Osteoblast (primary cell): Measurements from ENCODE around the gene TYRO3. TPM values are rescaled to one million over a fixed set of nuclear protein-coding genes. Genes with fewer than 3 reads are reported as not detected.
A peak's percentile ranks its signal among the peaks of the same experiment; 100 is the strongest.

Source experiments
- DNase-seq: peaks from one replicate; pipeline ENCODE4 v3.0.0; 2011; ENCODE audit warnings: low spot score, mixed read lengths; ENCODE audit not compliant: insufficient read length; ENCODE audit errors: missing footprints
- H2AFZ ChIP-seq: 2 replicates; pipeline ENCODE4 v1.6.0; 2011; ENCODE audit warnings: mild to moderate bottlenecking, low read length
- H3K27ac ChIP-seq: 2 replicates; pipeline ENCODE4 v1.5.1; 2011; ENCODE audit warnings: mild to moderate bottlenecking, low read depth, low read length, moderate library complexity
- H3K27me3 ChIP-seq: 2 replicates; pipeline ENCODE4 v1.6.0; 2012; ENCODE audit warnings: mild to moderate bottlenecking, control low read depth, inconsistent platforms, low read length, moderate library complexity; ENCODE audit not compliant: insufficient read depth
- H3K36me3 ChIP-seq: 2 replicates; pipeline ENCODE4 v1.5.1; 2011; ENCODE audit warnings: mild to moderate bottlenecking, low read length, control low read depth, moderate library complexity; ENCODE audit not compliant: insufficient read depth
- H3K4me1 ChIP-seq: 2 replicates; pipeline ENCODE4 v1.5.1; 2011; ENCODE audit warnings: mild to moderate bottlenecking, low read length, control low read depth, moderate library complexity; ENCODE audit not compliant: insufficient read depth
- H3K4me2 ChIP-seq: 2 replicates; pipeline ENCODE4 v1.6.0; 2011; ENCODE audit warnings: mild to moderate bottlenecking, low read length; ENCODE audit not compliant: insufficient read depth
- H3K4me3 ChIP-seq: fragments of 200-600 bp; sonication (generic); 3 replicates; pipeline ENCODE4 v1.5.1; 2012; ENCODE audit warnings: mild to moderate bottlenecking, low read length, inconsistent platforms; ENCODE audit not compliant: insufficient read depth
- H3K79me2 ChIP-seq: 2 replicates; pipeline ENCODE4 v1.6.0; 2012; ENCODE audit warnings: mild to moderate bottlenecking, low read length, control low read depth, inconsistent platforms; ENCODE audit not compliant: insufficient read depth
- H3K9me3 ChIP-seq: 2 replicates; pipeline ENCODE4 v1.5.1; 2011; ENCODE audit warnings: low read depth, low read length, control low read depth
- H4K20me1 ChIP-seq: 2 replicates; pipeline ENCODE4 v1.6.0; 2012; ENCODE audit warnings: mild to moderate bottlenecking, low read length, control low read depth; ENCODE audit not compliant: insufficient read depth
- total RNA-seq: library from RNA; depleted of rRNA; stranded (reverse); fragments of >200 nt; gene quantifications from 2 replicates; pipeline ENCODE4 v1.2.3, GENCODE V29; 2012
- TF ChIP-seq, protein P1 (sequence below): IDR thresholded peaks from 2 replicates; pipeline ENCODE4 v1.5.1; 2011; ENCODE audit warnings: mild to moderate bottlenecking, low read depth, low read length, moderate library complexity; ENCODE audit errors: extremely low read depth

The TYRO3 gene
- total RNA-seq, 1 donor: 6.2 TPM

DNA sequence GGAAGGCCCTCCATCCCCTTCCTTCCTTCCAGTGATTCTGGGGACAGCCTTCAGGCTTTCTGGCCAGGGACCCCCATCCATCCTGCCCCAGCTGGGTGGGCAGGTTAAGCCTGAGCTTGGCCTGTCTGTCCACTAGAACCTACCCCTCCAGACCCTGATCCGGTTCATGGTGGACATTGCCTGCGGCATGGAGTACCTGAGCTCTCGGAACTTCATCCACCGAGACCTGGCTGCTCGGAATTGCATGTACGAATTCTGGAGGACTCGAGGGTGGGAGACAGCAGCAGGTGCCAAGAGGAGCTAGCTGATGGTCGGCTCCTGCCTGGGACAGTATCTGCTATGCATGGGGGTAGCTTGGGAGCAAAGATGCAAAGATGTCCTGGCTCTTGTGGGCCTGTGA is 13.9 kb downstream of the TYRO3 start:
- H3K4me1 ChIP-seq: no peaks in the 10 kb centered on the region
- no peaks in the 10 kb centered on the region for H4K20me1 ChIP-seq
- no peak for DNase-seq
- TF ChIP-seq, protein P1, sequence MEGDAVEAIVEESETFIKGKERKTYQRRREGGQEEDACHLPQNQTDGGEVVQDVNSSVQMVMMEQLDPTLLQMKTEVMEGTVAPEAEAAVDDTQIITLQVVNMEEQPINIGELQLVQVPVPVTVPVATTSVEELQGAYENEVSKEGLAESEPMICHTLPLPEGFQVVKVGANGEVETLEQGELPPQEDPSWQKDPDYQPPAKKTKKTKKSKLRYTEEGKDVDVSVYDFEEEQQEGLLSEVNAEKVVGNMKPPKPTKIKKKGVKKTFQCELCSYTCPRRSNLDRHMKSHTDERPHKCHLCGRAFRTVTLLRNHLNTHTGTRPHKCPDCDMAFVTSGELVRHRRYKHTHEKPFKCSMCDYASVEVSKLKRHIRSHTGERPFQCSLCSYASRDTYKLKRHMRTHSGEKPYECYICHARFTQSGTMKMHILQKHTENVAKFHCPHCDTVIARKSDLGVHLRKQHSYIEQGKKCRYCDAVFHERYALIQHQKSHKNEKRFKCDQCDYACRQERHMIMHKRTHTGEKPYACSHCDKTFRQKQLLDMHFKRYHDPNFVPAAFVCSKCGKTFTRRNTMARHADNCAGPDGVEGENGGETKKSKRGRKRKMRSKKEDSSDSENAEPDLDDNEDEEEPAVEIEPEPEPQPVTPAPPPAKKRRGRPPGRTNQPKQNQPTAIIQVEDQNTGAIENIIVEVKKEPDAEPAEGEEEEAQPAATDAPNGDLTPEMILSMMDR: no peak
- H3K27ac ChIP-seq: no peak overlapping the region
- no peaks in the 10 kb centered on the region for H3K27me3 ChIP-seq
- no peak overlapping the region for H3K4me3 ChIP-seq
- H3K79me2 ChIP-seq: no peaks in the 10 kb centered on the region
- no peak overlapping the region for H2AFZ ChIP-seq
- H3K36me3 ChIP-seq: no peaks in the 10 kb centered on the region
- H3K9me3 ChIP-seq: no peaks in the 10 kb centered on the region
- no peak overlapping the region for H3K4me2 ChIP-seq

DNA sequence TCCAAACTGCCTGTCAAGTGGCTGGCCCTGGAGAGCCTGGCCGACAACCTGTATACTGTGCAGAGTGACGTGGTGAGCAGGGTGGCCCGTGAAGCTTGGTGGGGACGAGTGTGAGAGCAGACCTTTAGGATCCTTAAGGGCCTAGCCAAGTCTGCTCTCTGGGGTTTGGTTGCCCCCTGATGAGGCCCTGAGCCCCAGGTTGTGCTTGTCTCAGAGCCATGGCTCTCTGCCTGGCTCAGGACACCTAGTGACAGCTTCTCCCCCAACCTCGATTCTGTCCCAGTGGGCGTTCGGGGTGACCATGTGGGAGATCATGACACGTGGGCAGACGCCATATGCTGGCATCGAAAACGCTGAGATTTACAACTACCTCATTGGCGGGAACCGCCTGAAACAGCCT is 14.4 kb downstream of the TYRO3 start:
- no peaks in the 10 kb centered on the region for H3K36me3 ChIP-seq

DNA sequence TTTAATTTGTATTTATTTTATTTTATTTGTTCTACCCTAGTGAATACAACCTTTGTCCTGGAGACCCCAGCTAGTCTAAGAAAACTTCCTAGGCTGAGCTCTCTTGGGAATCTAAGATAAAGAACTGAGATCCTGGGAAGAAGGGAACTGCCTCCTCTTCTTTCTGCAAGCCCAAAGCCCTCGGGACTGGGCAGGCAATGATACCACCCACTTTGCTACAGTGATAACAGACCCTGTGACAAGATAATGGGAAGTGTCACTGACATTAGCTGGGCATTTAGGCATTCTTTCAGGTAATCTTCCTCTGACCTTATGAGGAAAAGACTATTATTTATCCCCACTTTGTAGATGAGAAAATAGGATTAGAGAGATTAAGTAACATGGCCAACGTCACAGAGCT is 15.1 kb downstream of the TYRO3 start:
- no peaks in the 10 kb centered on the region for H3K9me3 ChIP-seq
- no peak overlapping the region for H3K4me3 ChIP-seq
- H3K4me2 ChIP-seq: no peak overlapping the region
- H3K4me1 ChIP-seq: no peaks in the 10 kb centered on the region
- no peak overlapping the region for H2AFZ ChIP-seq
- DNase-seq: no peak
- no peaks in the 10 kb centered on the region for H3K79me2 ChIP-seq
- TF ChIP-seq, protein P1: no peak
- H3K36me3 ChIP-seq: no peaks in the 10 kb centered on the region
- no peaks in the 10 kb centered on the region for H4K20me1 ChIP-seq
- H3K27me3 ChIP-seq: no peaks in the 10 kb centered on the region
- no peak overlapping the region for H3K27ac ChIP-seq

More for the DNA sequence above, 14.4 kb downstream of the TYRO3 start:
- Histone ChIP-seq H4K20me1 (no peaks in the 10 kb centered on the region), H3K27me3 (no peaks in the 10 kb centered on the region), H3K9me3 (no peaks in the 10 kb centered on the region), H3K4me1 (no peaks in the 10 kb centered on the region), H2AFZ (no peak overlapping the region), H3K4me3 (no peak overlapping the region), H3K4me2 (no peak overlapping the region), H3K27ac (no peak overlapping the region), H3K79me2 (no peaks in the 10 kb centered on the region)
- TF ChIP-seq, protein P1: no peak
- DNase-seq: no peak

DNA sequence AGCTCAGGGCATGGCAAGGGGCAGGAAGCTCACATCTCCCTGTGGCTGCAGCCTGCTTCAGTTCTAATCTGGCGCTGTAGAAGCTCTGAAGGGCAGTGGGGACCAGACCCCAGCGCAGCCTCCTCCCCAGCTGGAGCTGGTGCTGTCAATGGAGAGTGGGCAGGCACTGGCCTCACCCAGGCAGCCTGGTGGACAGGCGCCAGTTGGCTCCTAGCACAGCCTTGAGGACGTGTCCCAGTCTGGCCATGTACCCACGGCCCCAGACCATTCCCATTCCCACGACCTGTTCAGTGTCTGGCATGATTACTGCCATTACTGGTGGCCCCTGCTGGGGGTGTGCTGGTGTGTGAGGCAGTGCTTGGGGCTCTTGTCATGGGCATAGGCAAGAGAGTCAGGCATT is 16.3 kb downstream of the TYRO3 start:
- H3K27ac ChIP-seq: no peak overlapping the region
- H3K27me3 ChIP-seq: no peaks in the 10 kb centered on the region
- no peaks in the 10 kb centered on the region for H3K79me2 ChIP-seq
- TF ChIP-seq, protein P1: no peak
- H3K4me1 ChIP-seq: no peaks in the 10 kb centered on the region
- H3K4me2 ChIP-seq: no peak overlapping the region
- peak; percentile 35 for DNase-seq
- no peaks in the 10 kb centered on the region for H4K20me1 ChIP-seq
- no peaks in the 10 kb centered on the region for H3K9me3 ChIP-seq
- no peak overlapping the region for H3K4me3 ChIP-seq
- H2AFZ ChIP-seq: no peak overlapping the region
- no peaks in the 10 kb centered on the region for H3K36me3 ChIP-seq
